GM21717 (cell line): ENCODE results near the gene NOC2L.
"Not testable (repeated sequence)": the region's sequence is repeated elsewhere in the genome, so short reads cannot be mapped to it uniquely, and the experiment has no call there.

Experiments used
- ATAC-seq: cut with Tn5 transposase; IDR thresholded peaks from one replicate; pipeline ENCODE4 v1.9.1; 2021; ENCODE audit warnings: mild to moderate bottlenecking, moderate library complexity; ENCODE audit not compliant: unreplicated experiment

Gene NOC2L

DNA sequence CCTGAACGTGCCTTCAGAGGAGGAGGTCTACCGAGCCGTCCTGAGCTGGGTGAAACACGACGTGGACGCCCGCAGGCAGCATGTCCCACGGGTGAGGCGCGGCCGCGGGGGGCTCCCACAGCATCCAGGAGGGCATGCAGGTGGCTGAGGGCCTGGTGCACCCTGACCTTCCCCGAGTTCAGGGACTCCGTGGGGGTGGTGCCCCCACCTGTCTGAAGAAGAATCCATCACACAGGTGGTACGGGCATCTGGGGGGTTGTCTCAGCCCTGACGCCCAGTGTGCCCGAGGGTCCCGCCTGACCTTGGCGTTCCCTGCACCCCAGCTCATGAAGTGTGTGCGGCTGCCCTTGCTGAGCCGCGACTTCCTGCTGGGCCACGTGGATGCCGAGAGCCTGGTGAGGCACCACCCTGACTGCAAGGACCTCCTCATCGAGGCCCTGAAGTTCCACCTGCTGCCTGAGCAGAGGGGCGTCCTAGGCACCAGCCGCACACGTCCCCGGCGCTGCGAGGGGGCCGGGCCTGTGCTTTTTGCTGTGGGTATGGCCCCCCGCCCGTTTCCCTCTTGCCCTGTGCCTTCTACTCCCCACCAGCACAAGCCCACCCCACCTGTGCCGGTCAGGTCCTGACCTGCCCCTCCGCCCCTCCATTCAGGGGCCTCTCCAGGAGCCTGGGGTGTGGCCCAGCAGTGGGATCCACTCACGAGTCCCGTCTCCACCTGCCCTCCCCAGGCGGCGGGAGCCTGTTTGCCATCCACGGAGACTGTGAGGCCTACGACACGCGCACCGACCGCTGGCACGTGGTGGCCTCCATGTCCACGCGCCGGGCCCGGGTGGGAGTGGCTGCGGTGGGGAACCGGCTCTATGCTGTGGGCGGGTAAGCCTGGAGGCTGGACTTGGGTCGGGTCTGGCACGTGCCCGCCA lies 3.6 kb upstream of the NOC2L start:
- ATAC-seq, result no peak

DNA sequence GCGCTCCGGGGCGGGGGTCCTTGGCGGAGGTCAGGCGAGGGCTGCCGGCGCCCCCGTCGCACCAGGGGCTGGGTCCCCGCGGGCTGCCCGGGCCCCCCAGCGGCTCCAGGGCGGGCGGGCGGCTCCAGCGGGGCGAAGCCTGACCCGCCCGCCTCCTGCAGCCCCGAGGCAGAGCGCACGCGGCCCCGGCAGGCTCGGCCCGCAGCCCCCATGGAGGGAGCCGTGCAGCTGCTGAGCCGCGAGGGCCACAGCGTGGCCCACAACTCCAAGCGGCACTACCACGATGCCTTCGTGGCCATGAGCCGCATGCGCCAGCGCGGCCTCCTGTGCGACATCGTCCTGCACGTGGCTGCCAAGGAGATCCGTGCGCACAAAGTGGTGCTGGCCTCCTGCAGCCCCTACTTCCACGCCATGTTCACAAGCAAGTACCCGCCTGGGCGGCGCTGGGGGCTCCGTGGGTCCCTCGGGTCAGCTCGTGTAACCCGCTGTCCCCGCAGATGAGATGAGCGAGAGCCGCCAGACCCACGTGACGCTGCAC lies 2.1 kb upstream of the NOC2L start:
- ATAC-seq, result no peak

DNA sequence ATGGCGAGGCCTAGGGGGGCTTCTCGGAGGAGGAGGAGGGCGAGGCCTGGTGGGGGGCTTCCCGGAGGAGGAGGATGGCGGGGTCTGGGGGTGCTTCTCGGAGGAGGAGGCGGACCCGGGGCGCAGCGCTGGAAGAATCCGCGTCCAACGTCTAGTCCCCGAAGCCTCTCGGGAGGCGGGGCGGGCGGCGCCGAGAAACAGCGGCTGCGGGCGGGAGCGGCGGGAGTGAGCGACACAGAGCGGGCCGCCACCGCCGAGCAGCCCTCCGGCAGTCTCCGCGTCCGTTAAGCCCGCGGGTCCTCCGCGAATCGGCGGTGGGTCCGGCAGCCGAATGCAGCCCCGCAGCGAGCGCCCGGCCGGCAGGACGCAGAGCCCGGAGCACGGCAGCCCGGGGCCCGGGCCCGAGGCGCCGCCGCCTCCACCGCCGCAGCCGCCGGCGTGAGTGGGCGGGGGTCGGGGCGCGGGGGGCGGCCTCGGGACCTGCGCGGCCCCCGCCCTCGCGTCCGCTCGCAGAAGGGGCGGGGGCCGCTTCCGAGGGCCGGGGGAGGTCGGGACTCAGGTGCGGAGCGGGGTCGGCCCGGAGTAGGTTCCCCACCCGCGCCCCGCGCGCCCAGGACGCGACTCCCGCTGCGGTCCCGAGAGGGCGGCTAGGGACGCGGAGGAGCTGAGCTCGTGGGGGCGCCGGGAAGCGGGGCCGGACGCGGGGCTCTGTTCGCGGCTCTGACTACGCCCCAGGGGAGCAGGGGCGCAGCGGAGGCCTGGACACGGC lies 1.5 kb upstream of the NOC2L start, which contains the start of gene KLHL17:
TSS of gene KLHL17 (plus strand) at position 222 of the 769 bp plus-strand sequence. CDS start at position 332, 110 bp downstream.
- peak; percentile 51 for ATAC-seq

DNA sequence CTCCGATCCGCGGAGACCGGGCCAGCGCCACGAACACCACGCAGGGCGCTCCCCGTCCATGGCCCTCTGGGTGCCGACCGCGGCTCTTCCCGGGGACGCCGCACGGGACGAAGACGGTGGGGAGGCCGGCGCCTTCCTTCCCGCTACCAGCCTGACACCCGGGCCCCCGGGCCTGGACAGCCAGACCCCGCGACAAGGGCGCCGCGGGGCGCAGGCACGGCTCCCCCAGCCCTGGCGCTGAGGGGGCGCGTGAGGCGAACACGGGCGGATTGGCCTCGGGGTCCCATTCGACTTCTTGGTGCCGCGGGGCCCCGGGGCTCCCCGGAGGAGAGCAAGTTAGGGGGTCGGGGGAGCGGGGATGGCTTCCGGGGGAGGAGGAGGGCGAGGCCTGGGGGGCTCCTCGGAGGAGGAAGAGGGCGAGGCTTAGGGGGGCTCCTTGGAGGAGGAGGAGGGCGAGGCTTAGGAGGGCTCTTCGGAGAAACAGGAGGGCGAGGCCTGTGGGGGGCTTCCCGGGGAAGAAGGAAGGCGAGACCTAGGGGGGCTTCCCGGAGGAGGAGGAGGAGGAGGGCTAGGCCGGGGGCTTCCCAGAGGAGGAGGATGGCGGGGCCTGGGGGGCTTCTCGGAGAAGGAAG lies 791 bp upstream of the NOC2L start:
- ATAC-seq, result no peak

DNA sequence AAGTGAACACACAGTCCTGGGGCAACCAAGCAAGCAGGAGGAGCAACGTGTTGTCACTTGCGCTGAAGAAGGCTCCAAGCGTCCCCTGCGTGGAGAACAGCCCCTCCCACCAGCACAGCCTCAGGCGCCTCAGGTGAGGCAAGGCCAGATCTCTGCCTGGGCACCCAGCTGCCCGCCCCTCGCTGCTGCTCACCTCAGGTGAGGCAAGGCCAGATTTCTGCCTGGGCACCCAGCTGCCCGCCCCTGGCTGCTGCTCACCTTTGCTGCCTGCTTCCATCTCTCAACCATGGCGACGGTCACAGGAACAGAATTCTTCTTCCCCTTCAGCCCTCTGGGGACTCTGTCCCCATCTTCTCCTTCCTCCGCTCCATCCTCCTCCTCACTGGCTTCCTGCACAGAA lies 2.4 kb downstream of the NOC2L start:
- ATAC-seq, result no peak

DNA sequence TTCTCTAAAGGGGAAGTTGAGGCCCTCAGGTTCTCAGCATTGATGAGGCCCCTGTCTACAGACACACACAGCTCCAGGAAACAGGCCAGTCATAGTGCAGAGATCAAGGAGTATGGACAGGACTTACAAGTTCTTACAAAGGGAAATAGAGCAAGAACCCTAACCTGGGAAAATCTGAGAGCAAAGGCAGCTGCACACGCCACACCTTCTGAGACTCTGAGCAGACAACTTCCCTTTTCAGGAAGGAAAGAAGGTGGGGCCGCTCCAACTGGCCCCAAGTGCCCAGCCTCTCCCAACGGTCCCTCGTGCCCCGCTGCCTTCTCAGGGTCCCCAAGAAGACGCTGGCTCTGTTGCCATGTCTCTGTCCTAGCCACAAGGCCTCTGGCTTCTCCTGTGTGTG lies 3.6 kb downstream of the NOC2L start:
- no peak for ATAC-seq

DNA sequence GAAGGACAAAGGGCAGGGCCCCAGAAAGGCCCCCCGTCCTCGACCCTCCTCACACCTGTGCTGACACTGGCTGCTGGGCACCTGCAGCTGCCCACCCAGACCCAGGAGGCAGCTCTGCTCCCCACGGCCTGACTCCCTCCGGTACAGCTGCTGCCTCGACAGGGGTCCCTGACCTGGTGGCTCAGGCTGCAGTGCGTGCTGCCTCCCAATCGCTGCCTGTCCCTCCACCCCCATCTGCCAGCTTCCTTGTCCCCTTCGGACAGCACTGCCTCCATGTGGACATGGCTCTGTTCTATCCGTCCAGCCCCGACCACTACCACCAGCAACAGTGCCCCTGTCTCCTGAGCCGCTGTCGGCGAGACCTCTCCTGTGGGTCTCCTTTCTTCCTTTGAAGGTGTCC lies 4.1 kb downstream of the NOC2L start:
- ATAC-seq, result no peak

DNA sequence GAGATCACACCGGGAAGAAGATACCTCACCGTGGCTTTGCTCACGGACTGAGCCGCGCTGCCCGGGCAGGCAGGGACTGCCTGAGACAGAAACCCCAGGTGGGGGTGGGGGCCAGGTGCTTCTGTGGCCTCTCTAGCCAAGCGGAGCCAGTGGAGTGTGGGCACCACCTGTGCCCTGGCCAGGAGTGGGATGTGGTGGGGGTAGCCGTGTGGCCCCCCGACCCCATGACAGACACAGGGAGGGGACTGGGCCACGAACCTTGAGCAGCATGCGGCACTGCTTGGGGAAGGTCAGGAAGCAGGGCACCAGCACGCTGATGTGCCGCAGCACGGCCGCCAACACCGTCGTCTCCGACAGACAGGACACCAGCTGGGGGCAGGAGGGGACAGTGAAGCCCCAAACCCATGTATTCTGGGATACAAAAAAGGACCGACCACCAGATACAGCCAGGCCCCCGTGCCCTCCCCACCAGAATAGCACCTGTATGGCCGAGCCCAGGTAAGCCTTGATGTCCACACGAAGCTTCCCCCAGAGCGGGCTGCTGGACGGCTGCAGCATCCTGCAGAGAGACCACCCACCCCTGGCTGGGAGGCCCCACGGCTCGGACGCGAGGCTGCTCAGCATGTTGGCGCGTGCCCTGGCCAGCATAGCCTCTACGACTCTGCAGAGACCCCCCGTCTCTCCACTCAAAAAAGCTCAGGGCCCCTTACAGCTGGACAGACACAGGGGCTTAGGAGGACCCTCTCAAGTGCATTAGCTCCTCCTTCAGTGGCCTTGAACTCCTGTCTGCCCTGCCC lies 5.3 kb downstream of the NOC2L start:
- ATAC-seq, result no peak

DNA sequence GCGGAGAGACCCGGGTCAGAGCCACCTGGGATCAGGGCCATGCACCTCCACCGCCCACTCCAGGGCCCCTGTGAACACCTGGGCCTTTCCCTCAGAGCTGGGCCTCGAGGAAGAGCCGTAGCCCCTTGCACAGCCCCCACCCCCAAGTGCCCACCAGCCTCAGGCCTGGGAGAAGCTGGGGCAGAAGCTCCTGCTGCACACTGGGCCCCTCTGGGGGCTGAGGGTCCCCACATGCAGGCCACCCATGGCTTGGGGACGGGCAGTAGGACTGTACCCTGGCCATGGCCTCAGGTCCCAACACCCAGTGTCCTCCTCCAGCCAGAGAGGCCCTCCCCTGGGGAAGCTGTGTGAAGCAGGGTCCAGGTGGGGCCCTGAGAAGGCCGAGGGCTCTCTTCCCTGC lies 6.5 kb downstream of the NOC2L start:
- no peak for ATAC-seq

DNA sequence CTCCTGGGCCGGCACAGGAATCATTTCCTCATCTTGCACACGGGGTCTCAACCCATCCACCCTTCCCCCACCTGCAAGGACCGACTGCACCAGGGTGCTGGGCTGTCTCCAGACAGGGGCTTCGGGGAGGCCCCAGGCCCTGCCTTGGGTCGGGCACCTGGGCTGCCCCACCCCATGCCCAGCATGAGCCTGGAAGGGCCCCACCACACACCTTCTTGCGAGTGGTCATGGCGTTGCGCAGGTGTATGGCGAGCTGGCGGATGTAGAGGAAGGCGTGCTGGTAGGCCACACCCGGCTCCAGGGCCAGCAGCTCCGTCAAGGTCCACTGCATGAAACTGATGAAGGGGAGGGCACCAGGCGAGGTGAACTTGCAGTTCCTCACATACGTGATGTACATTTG lies 6.9 kb downstream of the NOC2L start:
- no peak for ATAC-seq

DNA sequence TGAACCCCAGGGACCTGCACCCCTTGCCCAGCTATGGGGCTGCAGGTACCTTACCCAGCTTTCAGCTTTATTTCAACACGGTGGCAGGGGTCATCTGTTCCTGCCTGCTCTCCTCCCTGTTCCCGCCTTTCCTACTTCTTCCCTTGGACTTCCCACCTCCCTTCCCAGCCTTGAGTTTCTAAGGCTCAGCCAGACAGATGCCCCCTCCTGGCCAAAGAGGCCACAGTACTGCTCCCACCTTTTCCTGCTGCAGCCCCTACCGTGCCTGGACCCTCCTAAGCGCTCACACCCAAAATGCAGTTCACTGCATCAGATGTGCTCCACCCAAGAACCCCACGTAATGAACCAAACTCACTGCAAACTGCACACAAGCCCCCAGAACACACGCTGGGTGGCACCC lies 7.7 kb downstream of the NOC2L start:
- ATAC-seq, result no peak

DNA sequence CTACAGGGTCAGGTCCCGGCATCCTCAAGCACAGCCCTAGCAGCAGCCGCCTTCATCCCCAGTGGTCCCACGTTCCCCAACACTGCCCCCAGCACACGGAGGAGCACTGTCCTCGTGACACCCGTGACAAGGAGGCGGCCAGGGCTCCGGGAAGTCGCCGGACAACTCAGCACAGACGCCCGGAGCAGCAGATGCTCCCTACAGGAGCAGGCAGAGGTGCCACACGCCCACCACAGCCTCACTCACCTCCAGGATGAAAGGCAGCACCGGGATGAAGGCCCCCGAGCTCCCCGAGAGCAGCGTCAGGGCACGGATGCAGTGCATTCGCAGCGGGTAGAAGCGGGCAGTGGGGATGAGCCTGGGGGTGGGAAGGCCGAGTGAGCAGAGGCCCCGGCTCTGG lies 8.2 kb downstream of the NOC2L start:
- ATAC-seq, result no peak

DNA sequence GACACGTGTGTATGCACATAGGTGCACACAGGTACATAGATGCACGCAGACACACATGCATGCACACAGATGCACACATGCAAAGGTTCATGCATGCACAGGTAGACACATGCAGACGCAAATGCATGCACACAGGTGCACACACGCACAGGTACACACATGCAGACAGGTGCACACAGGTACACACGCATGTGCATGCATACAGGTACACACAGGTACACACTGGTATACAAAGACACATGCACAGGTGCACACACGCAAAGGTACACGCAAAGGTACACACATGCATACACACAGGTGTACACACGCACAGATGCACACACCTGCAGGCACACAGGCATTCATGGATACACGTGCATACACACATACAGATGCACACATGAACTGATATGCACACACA lies 8.8 kb downstream of the NOC2L start:
- no peak for ATAC-seq

DNA sequence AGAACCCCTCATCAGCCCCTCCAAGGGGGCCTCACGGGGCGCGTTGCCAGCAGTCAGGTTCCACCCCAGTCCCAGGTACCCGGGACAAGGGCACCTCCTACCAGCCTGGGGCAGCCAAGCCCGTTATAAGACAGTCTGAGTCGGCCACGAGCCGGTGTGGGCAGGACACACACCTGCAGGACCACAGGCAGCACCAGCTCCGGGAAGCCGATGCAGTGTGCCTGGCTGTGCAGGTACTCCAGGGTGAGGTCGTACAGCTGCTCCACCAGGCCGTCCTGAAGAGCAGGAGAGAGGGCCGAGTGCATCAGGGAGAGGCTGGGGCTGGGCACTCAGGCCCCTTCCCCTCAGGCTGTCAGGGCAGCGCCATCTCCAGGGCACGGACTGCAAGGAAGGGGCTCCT lies 11.1 kb downstream of the NOC2L start:
- no peak for ATAC-seq

DNA sequence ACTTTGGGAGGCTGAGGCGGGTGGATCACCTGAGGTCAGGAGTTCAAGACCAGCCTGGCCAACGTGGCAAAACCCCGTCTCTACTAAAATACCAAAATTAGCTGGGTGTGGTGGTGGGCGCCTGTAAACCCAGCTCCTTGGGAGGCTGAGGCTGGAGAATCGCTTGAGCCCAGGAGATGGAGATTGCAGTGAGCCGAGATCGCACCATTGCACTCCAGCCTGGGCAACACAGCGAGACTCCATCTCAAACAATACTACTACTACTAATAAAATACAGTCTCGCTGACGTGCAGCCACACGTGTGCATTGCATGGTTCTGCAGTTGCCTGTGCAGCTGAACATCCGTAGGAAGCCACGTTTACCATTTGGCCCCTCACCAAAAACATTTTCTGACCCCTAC lies 12.2 kb downstream of the NOC2L start:
- ATAC-seq, result not testable (repeated sequence)

DNA sequence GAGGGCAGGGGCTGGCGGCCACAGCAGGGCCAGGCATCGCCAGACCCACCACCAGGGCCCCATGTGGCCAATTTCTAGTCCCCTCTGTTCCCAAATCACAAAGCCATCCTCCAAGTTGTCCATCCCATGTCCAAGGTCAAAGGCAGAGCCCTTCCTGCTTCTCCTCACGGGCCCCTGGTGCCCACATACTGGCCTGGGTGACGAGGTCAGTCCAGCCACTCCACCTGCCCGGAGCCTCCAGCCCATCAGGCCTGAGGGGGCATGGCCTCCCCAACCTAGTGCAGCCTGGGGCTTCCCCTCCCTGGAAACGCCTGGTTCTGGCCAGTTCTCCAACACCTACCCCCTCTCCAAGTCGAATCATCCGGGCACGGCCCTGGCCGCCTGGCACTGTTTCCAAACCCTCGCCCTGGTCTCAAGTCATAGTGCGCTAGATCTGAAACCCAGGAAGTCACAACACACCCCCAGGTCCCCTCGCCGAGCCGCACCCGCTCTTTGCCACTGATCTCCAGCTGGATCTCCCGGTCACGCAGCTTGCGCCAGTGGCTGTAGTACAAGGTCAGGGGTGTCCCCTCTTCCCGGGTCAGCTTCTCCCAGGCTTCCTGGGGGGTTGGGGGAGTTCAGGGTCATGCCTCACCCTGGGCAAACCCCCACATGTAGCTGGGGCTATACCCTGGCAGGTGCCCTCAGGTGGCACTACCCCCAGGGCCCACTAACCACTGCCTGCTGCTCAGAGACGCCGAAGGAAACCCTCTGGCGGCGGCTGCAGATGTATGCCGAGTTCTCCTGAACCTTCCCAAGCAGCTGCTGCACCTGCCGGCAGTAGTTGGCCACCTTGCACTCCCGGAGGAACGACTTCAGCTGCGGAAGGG lies 13.1 kb downstream of the NOC2L start:
- no peak for ATAC-seq

DNA sequence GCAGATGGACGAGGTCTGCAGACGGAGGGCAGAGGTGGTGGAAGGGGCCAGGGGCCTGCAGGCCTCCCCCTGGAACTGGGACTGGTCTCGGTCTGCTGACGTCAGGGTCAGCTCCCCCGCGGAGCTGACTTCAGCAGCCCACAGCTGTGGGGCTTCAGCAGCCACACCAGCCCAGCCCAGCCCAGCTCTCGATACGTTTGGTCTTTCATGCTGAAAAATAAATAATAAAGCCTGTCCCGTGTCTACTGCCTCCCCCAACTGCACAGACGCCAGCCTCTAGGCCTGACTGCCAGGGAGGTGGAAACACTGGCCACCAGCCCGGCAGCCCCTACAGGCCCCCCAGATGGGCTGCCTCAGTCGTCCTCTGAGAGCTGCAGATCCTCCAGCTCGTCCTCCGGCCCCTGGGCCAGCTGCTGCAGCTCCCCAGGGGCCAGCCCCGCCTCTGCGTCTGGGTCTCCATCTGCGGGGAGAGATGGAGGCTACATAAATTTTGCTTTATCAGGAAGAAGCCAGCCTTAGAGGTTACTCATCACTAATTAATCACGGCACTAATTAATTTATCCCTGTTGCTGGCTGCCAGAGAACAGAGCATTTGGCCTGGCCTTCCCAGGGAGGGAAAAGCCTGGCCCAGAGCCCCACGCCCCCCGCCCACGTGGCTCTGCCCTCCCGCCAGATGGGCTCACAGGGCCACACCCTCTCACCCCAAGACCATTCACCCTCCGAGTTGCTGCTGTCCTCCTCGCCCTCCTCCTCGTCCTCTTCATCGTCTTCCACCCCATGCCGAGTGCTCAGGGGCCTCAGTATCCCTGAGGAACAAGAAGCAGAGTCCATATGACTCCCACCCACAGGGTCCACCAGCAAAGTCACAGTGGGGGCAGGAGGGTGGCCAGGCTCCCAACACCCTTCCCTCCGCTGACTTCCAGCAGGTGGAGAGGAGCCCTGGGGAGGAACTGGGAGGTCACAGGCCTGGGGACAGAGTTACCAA lies 14.4 kb downstream of the NOC2L start:
- no peak for ATAC-seq
